Liver (tissue), 9 donors: ENCODE results near the gene TEX48. TPM values are rescaled to one million over a fixed set of nuclear protein-coding genes. Genes with fewer than 3 reads are reported as not detected.

Experiments
- DNase-seq: peaks from one replicate; pipeline ENCODE4 v3.0.0-alpha.2; 2017; ENCODE audit warnings: low spot score
- H3K27ac ChIP-seq, 2 donors: one replicate each; pipeline ENCODE4 v1.7.0; 2013; ENCODE audit warnings: inconsistent platforms in 2 of 2, low read length in 2 of 2, control low read depth in 1 of 2, low read depth in 1 of 2, mild to moderate bottlenecking in 1 of 2
- H3K27me3 ChIP-seq, 4 donors: one replicate each; pipeline versions ENCODE4 v1.6.1 to v1.7.0; 2013; ENCODE audit warnings: low read length in 3 of 4, inconsistent platforms in 1 of 4, mild to moderate bottlenecking in 1 of 4, moderate library complexity in 1 of 4; ENCODE audit not compliant: control insufficient read depth in 4 of 4, insufficient read depth in 4 of 4
- H3K36me3 ChIP-seq, 4 donors: one replicate each; pipeline versions ENCODE4 v1.6.1 to v1.7.0; 2013; ENCODE audit warnings: low read length in 3 of 4, mild to moderate bottlenecking in 3 of 4, low read depth in 1 of 4, moderate library complexity in 1 of 4; ENCODE audit not compliant: control insufficient read depth in 4 of 4, insufficient read depth in 3 of 4
- H3K4me1 ChIP-seq, 4 donors: one replicate each; pipeline versions ENCODE4 v1.6.1 to v1.7.0; 2013; ENCODE audit warnings: low read length in 3 of 4, mild to moderate bottlenecking in 3 of 4, moderate library complexity in 1 of 4; ENCODE audit not compliant: control insufficient read depth in 4 of 4, insufficient read depth in 4 of 4
- H3K4me3 ChIP-seq, 3 donors: one replicate each; pipeline versions ENCODE4 v1.6.1 to v1.7.0; 2013; ENCODE audit warnings: low read length in 3 of 3, control low read depth in 1 of 3, low read depth in 1 of 3, mild to moderate bottlenecking in 1 of 3
- H3K9ac ChIP-seq, 2 donors: one replicate each; pipeline ENCODE4 v1.7.0; 2013; ENCODE audit warnings: low read length in 2 of 2, mild to moderate bottlenecking in 2 of 2, moderate library complexity in 2 of 2, control low read depth in 1 of 2, low read depth in 1 of 2
- H3K9me3 ChIP-seq, 4 donors: one replicate each; pipeline versions ENCODE4 v1.6.1 to v1.7.0; 2013; ENCODE audit warnings: low read length in 3 of 4; ENCODE audit not compliant: control insufficient read depth in 4 of 4
- EGR1 ChIP-seq, 2 donors: IDR thresholded peaks; 2 replicates each; pipeline ENCODE4 v1.6.1; 2016 to 2018; ENCODE audit warnings: antibody characterized with exemption in 2 of 2, low read depth in 2 of 2
- FOXA1 ChIP-seq: IDR thresholded peaks from 2 replicates; pipeline ENCODE4 v1.6.1; 2016; ENCODE audit warnings: antibody characterized with exemption
- FOXA2 ChIP-seq: IDR thresholded peaks from 2 replicates; pipeline ENCODE4 v1.6.1; 2016; ENCODE audit warnings: antibody characterized with exemption
- GABPA ChIP-seq, 2 donors: IDR thresholded peaks in 1 of 2; conservative IDR thresholded peaks in 1 of 2; 2 replicates each; pipeline ENCODE4 v1.6.1; 2016; ENCODE audit warnings: antibody characterized with exemption in 2 of 2, mild to moderate bottlenecking in 1 of 2, moderate library complexity in 1 of 2
- HNF4A ChIP-seq, 2 donors: conservative IDR thresholded peaks; 2 replicates each; pipeline ENCODE4 v1.6.1; 2016; ENCODE audit warnings: antibody characterized with exemption in 2 of 2, mild to moderate bottlenecking in 2 of 2
- HNF4G ChIP-seq: IDR thresholded peaks from 2 replicates; pipeline ENCODE4 v1.6.1; 2016; ENCODE audit warnings: antibody characterized with exemption
- JUND ChIP-seq, 2 donors: IDR thresholded peaks; 2 replicates each; pipeline ENCODE4 v1.6.1; 2016; ENCODE audit warnings: antibody characterized with exemption in 2 of 2
- MAX ChIP-seq: IDR thresholded peaks from 2 replicates; pipeline ENCODE4 v1.6.1; 2016; ENCODE audit warnings: antibody characterized with exemption
- NR2F2 ChIP-seq: IDR thresholded peaks from 2 replicates; pipeline ENCODE4 v1.6.1; 2016; ENCODE audit warnings: antibody characterized with exemption
- RAD21 ChIP-seq, 2 donors: IDR thresholded peaks; 2 replicates each; pipeline ENCODE4 v1.6.1; 2016; ENCODE audit warnings: antibody characterized with exemption in 2 of 2, mild to moderate bottlenecking in 2 of 2
- REST ChIP-seq: IDR thresholded peaks from 2 replicates; pipeline ENCODE4 v1.6.1; 2016; ENCODE audit warnings: antibody characterized with exemption, mild to moderate bottlenecking
- RXRA ChIP-seq, 2 donors: IDR thresholded peaks; 2 replicates each; pipeline ENCODE4 v1.6.1; 2017 to 2018; ENCODE audit warnings: antibody characterized with exemption in 2 of 2, mild to moderate bottlenecking in 1 of 2
- SP1 ChIP-seq: IDR thresholded peaks from 2 replicates; pipeline ENCODE4 v1.6.1; 2018; ENCODE audit warnings: antibody characterized with exemption, mild to moderate bottlenecking
- TAF1 ChIP-seq: conservative IDR thresholded peaks from 2 replicates; pipeline ENCODE4 v1.6.1; 2016; ENCODE audit warnings: antibody characterized with exemption, mild to moderate bottlenecking
- YY1 ChIP-seq: IDR thresholded peaks from 2 replicates; pipeline ENCODE4 v1.6.1; 2016; ENCODE audit warnings: antibody characterized with exemption, mild to moderate bottlenecking
- WGBS: extraction: QIAGEN DNeasy Blood & Tissue Kit; methylation state at CpG from one replicate; pipeline ENCODE4 v1.1.7; 2013; 5-methylcytosine and 5-hydroxymethylcytosine counted together
- polyA plus RNA-seq, 2 donors: library from polyadenylated mRNA; stranded (reverse) in 1 of 2; unstranded in 1 of 2; fragments of 200-250 nt in 1 of 2; fragments of >200 nt in 1 of 2; fragmentation: Nextera tagmentation in 1 of 2; extraction: Ambion mirVana in 1 of 2; gene quantifications; one replicate each; pipeline versions ENCODE4 v1.2.1 to v1.2.3, GENCODE V29; 2013 to 2015
- total RNA-seq, 2 donors: library from RNA; depleted of rRNA; stranded (reverse); fragments of >200 nt; gene quantifications; one replicate each; pipeline ENCODE4 v1.2.3, GENCODE V29; 2014
- TF ChIP-seq, protein P1 (sequence below): IDR thresholded peaks from 2 replicates; pipeline ENCODE4 v1.6.1; 2016; ENCODE audit warnings: antibody characterized with exemption
- TF ChIP-seq, protein P2 (sequence below): IDR thresholded peaks from 2 replicates; pipeline ENCODE4 v1.6.1; 2016; ENCODE audit warnings: antibody characterized with exemption
- TF ChIP-seq, protein P3 (sequence below): fragments of 150-350 bp; IDR thresholded peaks from 2 replicates; pipeline ENCODE4 v1.5.1; 2017; ENCODE audit warnings: improper control_type of control experiment, low read depth, low read length; ENCODE audit not compliant: missing input control
- donor health status: healthy.
- donor health status: healthy.
- donor health status: healthy.
- donor health status: healthy.
- donor health status: healthy.

The TEX48 gene
- total and polyA plus RNA-seq, 4 donors = not detected

DNA sequence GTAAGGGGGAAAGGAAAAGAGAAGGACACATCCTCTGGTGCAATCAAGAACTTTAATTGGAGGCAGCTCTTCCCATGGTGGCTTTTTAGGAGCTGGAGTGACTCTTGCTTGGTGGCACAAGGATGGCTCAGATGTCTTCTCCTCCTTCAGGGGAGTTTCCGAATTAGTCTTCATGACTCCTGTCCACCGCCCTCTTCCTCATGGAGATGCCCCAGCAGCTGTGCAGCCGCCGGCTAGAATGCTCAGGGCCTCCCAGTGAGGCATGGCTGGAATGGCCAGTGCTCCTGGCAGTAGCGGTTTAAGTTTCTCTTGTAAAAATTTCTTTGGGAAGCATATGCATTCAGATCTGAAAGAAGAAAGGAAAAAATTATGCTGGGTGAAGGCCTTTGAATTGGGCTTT is 15.6 kb downstream of the TEX48 start:
- DNase-seq = no peak
- TF ChIP-seq RXRA (IDR thresholded peaks at IDR 0.05) = no peak
- no peak for TF ChIP-seq FOXA1
- TF ChIP-seq, protein P1, sequence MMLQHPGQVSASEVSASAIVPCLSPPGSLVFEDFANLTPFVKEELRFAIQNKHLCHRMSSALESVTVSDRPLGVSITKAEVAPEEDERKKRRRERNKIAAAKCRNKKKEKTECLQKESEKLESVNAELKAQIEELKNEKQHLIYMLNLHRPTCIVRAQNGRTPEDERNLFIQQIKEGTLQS = no peak
- TF ChIP-seq, protein P2, sequence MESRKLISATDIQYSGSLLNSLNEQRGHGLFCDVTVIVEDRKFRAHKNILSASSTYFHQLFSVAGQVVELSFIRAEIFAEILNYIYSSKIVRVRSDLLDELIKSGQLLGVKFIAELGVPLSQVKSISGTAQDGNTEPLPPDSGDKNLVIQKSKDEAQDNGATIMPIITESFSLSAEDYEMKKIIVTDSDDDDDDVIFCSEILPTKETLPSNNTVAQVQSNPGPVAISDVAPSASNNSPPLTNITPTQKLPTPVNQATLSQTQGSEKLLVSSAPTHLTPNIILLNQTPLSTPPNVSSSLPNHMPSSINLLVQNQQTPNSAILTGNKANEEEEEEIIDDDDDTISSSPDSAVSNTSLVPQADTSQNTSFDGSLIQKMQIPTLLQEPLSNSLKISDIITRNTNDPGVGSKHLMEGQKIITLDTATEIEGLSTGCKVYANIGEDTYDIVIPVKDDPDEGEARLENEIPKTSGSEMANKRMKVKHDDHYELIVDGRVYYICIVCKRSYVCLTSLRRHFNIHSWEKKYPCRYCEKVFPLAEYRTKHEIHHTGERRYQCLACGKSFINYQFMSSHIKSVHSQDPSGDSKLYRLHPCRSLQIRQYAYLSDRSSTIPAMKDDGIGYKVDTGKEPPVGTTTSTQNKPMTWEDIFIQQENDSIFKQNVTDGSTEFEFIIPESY = no peak
- TF ChIP-seq, protein P3, sequence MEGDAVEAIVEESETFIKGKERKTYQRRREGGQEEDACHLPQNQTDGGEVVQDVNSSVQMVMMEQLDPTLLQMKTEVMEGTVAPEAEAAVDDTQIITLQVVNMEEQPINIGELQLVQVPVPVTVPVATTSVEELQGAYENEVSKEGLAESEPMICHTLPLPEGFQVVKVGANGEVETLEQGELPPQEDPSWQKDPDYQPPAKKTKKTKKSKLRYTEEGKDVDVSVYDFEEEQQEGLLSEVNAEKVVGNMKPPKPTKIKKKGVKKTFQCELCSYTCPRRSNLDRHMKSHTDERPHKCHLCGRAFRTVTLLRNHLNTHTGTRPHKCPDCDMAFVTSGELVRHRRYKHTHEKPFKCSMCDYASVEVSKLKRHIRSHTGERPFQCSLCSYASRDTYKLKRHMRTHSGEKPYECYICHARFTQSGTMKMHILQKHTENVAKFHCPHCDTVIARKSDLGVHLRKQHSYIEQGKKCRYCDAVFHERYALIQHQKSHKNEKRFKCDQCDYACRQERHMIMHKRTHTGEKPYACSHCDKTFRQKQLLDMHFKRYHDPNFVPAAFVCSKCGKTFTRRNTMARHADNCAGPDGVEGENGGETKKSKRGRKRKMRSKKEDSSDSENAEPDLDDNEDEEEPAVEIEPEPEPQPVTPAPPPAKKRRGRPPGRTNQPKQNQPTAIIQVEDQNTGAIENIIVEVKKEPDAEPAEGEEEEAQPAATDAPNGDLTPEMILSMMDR = no peak
- no peak for TF ChIP-seq JUND (IDR thresholded peaks at IDR 0.05)
- TF ChIP-seq FOXA2 = no peak
- no peak for TF ChIP-seq MAX
- no peak for TF ChIP-seq YY1
- no peak for TF ChIP-seq HNF4A (conservative IDR thresholded peaks at IDR 0.05)
- TF ChIP-seq HNF4G = no peak
- TF ChIP-seq RAD21 (IDR thresholded peaks at IDR 0.05) = no peak
- TF ChIP-seq REST = no peak
- TF ChIP-seq SP1 = no peak
- TF ChIP-seq TAF1 = no peak
- TF ChIP-seq EGR1 (IDR thresholded peaks at IDR 0.05; ENCODE audit: low read depth in 2 of 2) = no peak
- no peak for TF ChIP-seq GABPA (IDR thresholded peaks at IDR 0.05 in 1 of 2, conservative IDR thresholded peaks at IDR 0.05 in 1 of 2)
- TF ChIP-seq NR2F2 = no peak
- no peak overlapping the region for H3K9ac ChIP-seq
- H3K27ac ChIP-seq = no peak overlapping the region
- H3K27me3 ChIP-seq = peaks cover 0 to 2% (median 0%) of the 10 kb centered on the region in 4 donors
- H3K4me3 ChIP-seq = no peak overlapping the region
- no peaks in the 10 kb centered on the region for H3K4me1 ChIP-seq
- 95% methylated on average over 5 of the region's 5 CpGs for WGBS
- H3K9me3 ChIP-seq = peaks cover 0 to 4% (median 0%) of the 10 kb centered on the region in 4 donors
- H3K36me3 ChIP-seq = no peaks in the 10 kb centered on the region
